ENCODE measurements around the gene PPARA. TPM values are rescaled to one million over a fixed set of nuclear protein-coding genes. Genes with fewer than 3 reads are reported as not detected.

Gene PPARA
- total and polyA plus RNA-seq, 2 donors (not counting 1 experiment from before 2014, with no cell fraction given), result 4.1 to 29.8 TPM

- POLR2A ChIA-PET, result no interaction called here
Measured at GRCh38 chr22:46224044-46224897, 73.9 kb downstream of the PPARA start.

More at GRCh38 chr22:46224044-46224897, 73.9 kb downstream of the PPARA start:
- Histone ChIP-seq H3K79me2 (ENCODE audit: control insufficient read depth, insufficient read depth, low read length) (no peaks in the 10 kb centered on the region), H3K9me3 (ENCODE audit: control extremely low read depth in 1 of 3, control insufficient read depth in 2 of 3, insufficient read depth in 1 of 3, low read length in 2 of 3) (no peaks in the 10 kb centered on the region), H3K4me2 (replicated peaks; ENCODE audit: low read depth, low read length, poor library complexity, severe bottlenecking) (no peak overlapping the region), H2AFZ (ENCODE audit: insufficient read depth, low read depth, low read length, poor library complexity, severe bottlenecking) (no peak overlapping the region), H3K36me3 (replicated peaks in 1 of 2; ENCODE audit: control extremely low read depth in 1 of 2, control insufficient read depth in 1 of 2, extremely low read depth in 1 of 2, insufficient read depth in 2 of 2, low read length in 1 of 2) (peaks cover 4 to 11% of the 10 kb centered on the region in 2 experiments), H3K4me1 (ENCODE audit: control insufficient read depth in 2 of 2, insufficient read depth in 2 of 2, low read length in 2 of 2) (no peaks in the 10 kb centered on the region), H4K20me1 (ENCODE audit: control insufficient read depth, insufficient read depth, low read length, poor library complexity, severe bottlenecking) (no peaks in the 10 kb centered on the region), H3K27ac (ENCODE audit: low read length in 2 of 2) (no peak overlapping the region), H3K4me3 (ENCODE audit: control extremely low read depth in 1 of 5, extremely low read depth in 1 of 5, insufficient read depth in 1 of 5, low read depth in 2 of 5, low read length in 4 of 5) (no peak overlapping the region), H3K27me3 (replicated peaks in 1 of 4; ENCODE audit: control extremely low read depth in 1 of 4, control insufficient read depth in 3 of 4, insufficient read depth in 4 of 4, low read length in 3 of 4) (no peaks in the 10 kb centered on the region), H3K9ac (ENCODE audit: low read length) (no peak overlapping the region)
- intact Hi-C loops (cut with micrococcal nuclease), result no loop called here
- ATAC-seq (ENCODE audit: low read depth), result no peak
- H3K9me3 Mint-ChIP-seq (ENCODE audit: insufficient read depth), result no peaks in the 10 kb centered on the region
- H3K27me3 Mint-ChIP-seq, result no peaks in the 10 kb centered on the region
- no peak for DNase-seq
- no peak overlapping the region for H3K4me3 Mint-ChIP-seq
- TF ChIP-seq CTCF (IDR thresholded peaks at IDR 0.05) (no peak), EZH2 (IDR thresholded peaks at IDR 0.05; ENCODE audit: borderline replicate concordance, insufficient read depth, low read depth, low read length, poor library complexity, severe bottlenecking) (no peak)
- 99% methylated on average over 21 of the region's 23 CpGs for WGBS (ENCODE audit: insufficient coverage)
- CTCF ChIA-PET, result no interaction called here
- H3K27ac Mint-ChIP-seq, result no peak overlapping the region
- peaks cover 4% of the 10 kb centered on the region for H3K4me1 Mint-ChIP-seq

Measured in B cell (primary cell).